Astrocyte of the hippocampus (primary cell): ENCODE measurements around the gene SDF2L1.

ENCODE experiments used
- DNase-seq: peaks from one replicate; pipeline ENCODE4 v3.0.0; 2011; ENCODE audit warnings: low read depth, low spot score

The SDF2L1 gene

GRCh38 chr22:21622011-21622918 lies 19.8 kb upstream of the SDF2L1 start:
- DNase-seq: no peak

GRCh38 chr22:21622919-21623647 lies 19.0 kb upstream of the SDF2L1 start:
- DNase-seq: peak; percentile 25

GRCh38 chr22:21623648-21623970 lies 18.5 kb upstream of the SDF2L1 start:
- peak; percentile 26 for DNase-seq

- DNase-seq: peak; percentile 38
These were observed 17.8 kb upstream of the SDF2L1 start for GRCh38 chr22:21624120-21624879.

- DNase-seq: no peak
These were observed 17.0 kb upstream of the SDF2L1 start for GRCh38 chr22:21624880-21625791.

GRCh38 chr22:21626073-21626734 lies 15.9 kb upstream of the SDF2L1 start:
- no peak for DNase-seq

- no peak for DNase-seq
These were observed 15.2 kb upstream of the SDF2L1 start for GRCh38 chr22:21626735-21627469.

- DNase-seq: no peak
These were observed 13.5 kb upstream of the SDF2L1 start for GRCh38 chr22:21628386-21629254.

- DNase-seq: peak; percentile 97
These were observed 12.6 kb upstream of the SDF2L1 start, which contains the start of gene YDJC for GRCh38 chr22:21629255-21630149. Gene YDJC, minus strand, starts transcription at chr22:21630022. Its CDS starts 8 bp downstream, at chr22:21630014.

- no peak for DNase-seq
These were observed 11.1 kb upstream of the SDF2L1 start for GRCh38 chr22:21631025-21631424.

- DNase-seq: no peak
These were observed 9.7 kb upstream of the SDF2L1 start, which contains the start of gene CCDC116 for GRCh38 chr22:21632237-21632895. Gene CCDC116, plus strand, starts transcription at chr22:21632760. Its CDS starts 422 bp downstream, at chr22:21633182.

GRCh38 chr22:21632931-21633330 lies 9.2 kb upstream of the SDF2L1 start:
- DNase-seq: no peak

- DNase-seq: no peak
These were observed 8.6 kb upstream of the SDF2L1 start for GRCh38 chr22:21633481-21633880.

- DNase-seq: no peak
These were observed 8.0 kb upstream of the SDF2L1 start for GRCh38 chr22:21634081-21634480.

- DNase-seq: no peak
These were observed 7.3 kb upstream of the SDF2L1 start for GRCh38 chr22:21634844-21635243.

- no peak for DNase-seq
These were observed 6.2 kb upstream of the SDF2L1 start for GRCh38 chr22:21635771-21636510.
